K562 (cell line): ENCODE data around the gene ZFP42.

Experiments used
- CREM ChIP-seq: IDR thresholded peaks from 2 replicates; pipeline ENCODE4 v1.6.1; 2014; ENCODE audit warnings: antibody characterized with exemption, low read depth
- CTCF ChIP-seq, 3 experiments: IDR thresholded peaks in 2 of 3; conservative IDR thresholded peaks in 1 of 3; 2 replicates each; pipeline ENCODE4 v1.5.1; 2011 to 2012; ENCODE audit warnings: low read length in 3 of 3, mild to moderate bottlenecking in 3 of 3, control low read depth in 2 of 3, improper control_type of control experiment in 1 of 3, inconsistent platforms in 1 of 3, low read depth in 1 of 3, mixed read lengths in 1 of 3, moderate library complexity in 1 of 3; ENCODE audit not compliant: insufficient read depth in 2 of 3
- DEAF1 ChIP-seq: fragments of 450-650 bp; formaldehyde crosslinking; IDR thresholded peaks from 2 replicates; pipeline ENCODE4 v1.4.0; 2020; ENCODE audit warnings: mild to moderate bottlenecking, moderate library complexity
- FOXJ3 ChIP-seq: sonication (generic); formaldehyde crosslinking; IDR thresholded peaks from 2 replicates; pipeline ENCODE4 v1.4.0; 2020; ENCODE audit warnings: mild to moderate bottlenecking, missing genetic modification reagents
- LCOR ChIP-seq: sonication (generic); formaldehyde crosslinking; IDR thresholded peaks from 2 replicates; pipeline ENCODE4 v1.8.0; 2022; ENCODE audit warnings: mild to moderate bottlenecking, missing genetic modification reagents
- LEF1 ChIP-seq: fragments of 450-650 bp; IDR thresholded peaks from 2 replicates; pipeline ENCODE4 v1.6.1; 2016; ENCODE audit warnings: mild to moderate bottlenecking
- POLR3G ChIP-seq: IDR thresholded peaks from 2 replicates; pipeline ENCODE4 v1.6.1; 2011; ENCODE audit not compliant: insufficient read length, insufficient replicate concordance; ENCODE audit errors: extremely low read depth
- ZFP36 ChIP-seq: fragments of 150-350 bp; IDR thresholded peaks from 2 replicates; pipeline ENCODE4 v1.6.1; 2018; ENCODE audit warnings: low read length, low read depth; ENCODE audit not compliant: partially characterized antibody

- TF ChIP-seq CTCF (IDR thresholded peaks at IDR 0.05 in 2 of 3, conservative IDR thresholded peaks at IDR 0.05 in 1 of 3; ENCODE audit: insufficient read depth in 2 of 3, low read depth in 1 of 3, low read length in 3 of 3) = no peak
- no peak for TF ChIP-seq LCOR (CRISPR knock-in tag)
- TF ChIP-seq FOXJ3 (CRISPR knock-in tag) = no peak
- TF ChIP-seq LEF1 = no peak
- TF ChIP-seq ZFP36 = no peak
- no peak for TF ChIP-seq CREM
- TF ChIP-seq DEAF1 = no peak
- no peak for TF ChIP-seq POLR3G
These were observed 7.2 kb downstream of the ZFP42 start for GRCh38 chr4:188002751-188003150.
